Measurements from ENCODE around the gene SLC38A2. TPM values are rescaled to one million over a fixed set of nuclear protein-coding genes. Genes with fewer than 3 reads are reported as not detected.

The SLC38A2 gene
- 351 and 526 TPM in 2 replicates for total RNA-seq (ENCODE audit: low replicate concordance)

GRCh38 chr12:46372544-46373300 is at the start of gene SLC38A2:
Gene SLC38A2, minus strand, starts transcription at chr12:46372773. Its CDS starts 1,480 bp downstream, at chr12:46371293.

Other genes with a start within 250 kb of the SLC38A2 start
- 34.2 and 56.8 TPM in 2 replicates for gene SLC38A1, start 103.7 kb downstream of the SLC38A2 start, total RNA-seq (ENCODE audit: low replicate concordance)